Myocyte (in vitro differentiated cells): ENCODE results near the gene CCDC28B. TPM values are rescaled to one million over a fixed set of nuclear protein-coding genes. Genes with fewer than 3 reads are reported as not detected.

ENCODE experiments used
- DNase-seq: peaks from one replicate; pipeline ENCODE4 v3.0.0-alpha.2; 2012; ENCODE audit warnings: low read depth
- total RNA-seq: library from RNA; depleted of rRNA; stranded (reverse); fragments of >200 nt; gene quantifications from 2 replicates; pipeline ENCODE4 v1.2.3, GENCODE V29; 2014

Gene CCDC28B
- total RNA-seq, 1 donor from 2014 or later: 89.7 TPM

GRCh38 chr1:32220746-32221580 is 20.6 kb downstream of the CCDC28B start:
- no peak for DNase-seq

- no peak for DNase-seq
Observed at GRCh38 chr1:32221581-32221979, 21.2 kb downstream of the CCDC28B start.

- peak; percentile 94 for DNase-seq
Observed at GRCh38 chr1:32221980-32222755, 21.8 kb downstream of the CCDC28B start, which contains the start of the genes EIF3I and TMEM234. EIF3I (plus strand) TSS chr1:32222407; CDS start chr1:32222442, 35 bp downstream. TMEM234 (minus strand) TSS chr1:32222353; CDS start chr1:32222322, 31 bp downstream.

GRCh38 chr1:32223683-32224082 is 23.3 kb downstream of the CCDC28B start:
- DNase-seq: no peak

GRCh38 chr1:32224285-32224684 is 23.9 kb downstream of the CCDC28B start:
- DNase-seq: no peak

- no peak for DNase-seq
Observed at GRCh38 chr1:32228771-32229170, 28.4 kb downstream of the CCDC28B start.

- DNase-seq: no peak
Observed at GRCh38 chr1:32231843-32232432, 31.5 kb downstream of the CCDC28B start.

- no peak for DNase-seq
Observed at GRCh38 chr1:32232558-32233304, 32.3 kb downstream of the CCDC28B start.

GRCh38 chr1:32234792-32235191 is 34.4 kb downstream of the CCDC28B start:
- no peak for DNase-seq

GRCh38 chr1:32239337-32239736 is 38.9 kb downstream of the CCDC28B start:
- no peak for DNase-seq

- DNase-seq: no peak
Observed at GRCh38 chr1:32239790-32240139, 39.4 kb downstream of the CCDC28B start.

GRCh38 chr1:32240140-32240951 is 40.0 kb downstream of the CCDC28B start:
- peak; percentile 45 for DNase-seq

- peak; percentile 78 for DNase-seq
Observed at GRCh38 chr1:32241001-32241763, 40.8 kb downstream of the CCDC28B start.

GRCh38 chr1:32242341-32242851 is 42.0 kb downstream of the CCDC28B start:
- DNase-seq: no peak

- no peak for DNase-seq
Observed at GRCh38 chr1:32246888-32247273, 46.5 kb downstream of the CCDC28B start, which contains the start of gene FAM167B. FAM167B (plus strand) TSS chr1:32247222; CDS start chr1:32247422, 200 bp downstream.

- DNase-seq: no peak
Observed at GRCh38 chr1:32247452-32247851, 47.1 kb downstream of the CCDC28B start.

- DNase-seq: peak; percentile 54
Observed at GRCh38 chr1:32247983-32248889, 47.8 kb downstream of the CCDC28B start.
